HCT116 (cell line): ENCODE data around the gene MUTYH.

Source experiments
- CBX3 ChIP-seq: IDR thresholded peaks from 2 replicates; pipeline ENCODE4 v1.6.1; 2012; ENCODE audit warnings: low read depth
- CEBPB ChIP-seq: IDR thresholded peaks from 2 replicates; pipeline ENCODE4 v1.6.1; 2012; ENCODE audit warnings: low read depth
- ELF1 ChIP-seq: IDR thresholded peaks from 2 replicates; pipeline ENCODE4 v1.6.1; 2012; ENCODE audit warnings: low read depth, borderline replicate concordance
- EZH2 ChIP-seq: fragments of 200-600 bp; sonication (generic); IDR thresholded peaks from 2 replicates; pipeline ENCODE4 v1.6.1; 2017; ENCODE audit warnings: antibody characterized with exemption, mixed run types
- EZH2phosphoT487 ChIP-seq: fragments of 200-600 bp; IDR thresholded peaks from 2 replicates; pipeline ENCODE4 v1.6.1; 2018; ENCODE audit warnings: antibody characterized with exemption, borderline replicate concordance
- POLR2A ChIP-seq: IDR thresholded peaks from 2 replicates; pipeline ENCODE4 v1.7.0; 2011; ENCODE audit warnings: borderline replicate concordance; ENCODE audit not compliant: insufficient read depth, insufficient read length; ENCODE audit errors: extremely low read depth
- POLR2AphosphoS5 ChIP-seq: IDR thresholded peaks from 2 replicates; pipeline ENCODE4 v1.6.1; 2011; ENCODE audit warnings: mild to moderate bottlenecking, low read depth, low read length, moderate library complexity
- RAD21 ChIP-seq: IDR thresholded peaks from 2 replicates; pipeline ENCODE4 v1.6.1; 2012; ENCODE audit warnings: low read depth, mild to moderate bottlenecking
- SIN3A ChIP-seq: IDR thresholded peaks from 2 replicates; pipeline ENCODE4 v1.6.1; 2012; ENCODE audit warnings: low read depth
- SP1 ChIP-seq: IDR thresholded peaks from 2 replicates; pipeline ENCODE4 v1.6.1; 2012; ENCODE audit warnings: low read depth
- ZFX ChIP-seq: fragments of 450-650 bp; IDR thresholded peaks from 2 replicates; pipeline ENCODE4 v1.6.1; 2017
- TF ChIP-seq, protein P1 (sequence below), 3 experiments: fragments of 200-600 bp in 1 of 3; sonication (generic) in 1 of 3; IDR thresholded peaks in 2 of 3; conservative IDR thresholded peaks in 1 of 3; 2 replicates each; pipeline ENCODE4 v1.5.1; 2012 to 2017; ENCODE audit warnings: low read depth in 2 of 3, low read length in 2 of 3, antibody characterized with exemption in 1 of 3, borderline replicate concordance in 1 of 3, control low read depth in 1 of 3, mild to moderate bottlenecking in 1 of 3, mixed read lengths in 1 of 3, mixed run types in 1 of 3, moderate library complexity in 1 of 3; ENCODE audit not compliant: insufficient read depth in 1 of 3
- TF ChIP-seq, protein P2 (sequence below): IDR thresholded peaks from 2 replicates; pipeline ENCODE4 v1.6.1; 2012

- no peak for TF ChIP-seq RAD21
- TF ChIP-seq POLR2A = no peak
- TF ChIP-seq, protein P1, sequence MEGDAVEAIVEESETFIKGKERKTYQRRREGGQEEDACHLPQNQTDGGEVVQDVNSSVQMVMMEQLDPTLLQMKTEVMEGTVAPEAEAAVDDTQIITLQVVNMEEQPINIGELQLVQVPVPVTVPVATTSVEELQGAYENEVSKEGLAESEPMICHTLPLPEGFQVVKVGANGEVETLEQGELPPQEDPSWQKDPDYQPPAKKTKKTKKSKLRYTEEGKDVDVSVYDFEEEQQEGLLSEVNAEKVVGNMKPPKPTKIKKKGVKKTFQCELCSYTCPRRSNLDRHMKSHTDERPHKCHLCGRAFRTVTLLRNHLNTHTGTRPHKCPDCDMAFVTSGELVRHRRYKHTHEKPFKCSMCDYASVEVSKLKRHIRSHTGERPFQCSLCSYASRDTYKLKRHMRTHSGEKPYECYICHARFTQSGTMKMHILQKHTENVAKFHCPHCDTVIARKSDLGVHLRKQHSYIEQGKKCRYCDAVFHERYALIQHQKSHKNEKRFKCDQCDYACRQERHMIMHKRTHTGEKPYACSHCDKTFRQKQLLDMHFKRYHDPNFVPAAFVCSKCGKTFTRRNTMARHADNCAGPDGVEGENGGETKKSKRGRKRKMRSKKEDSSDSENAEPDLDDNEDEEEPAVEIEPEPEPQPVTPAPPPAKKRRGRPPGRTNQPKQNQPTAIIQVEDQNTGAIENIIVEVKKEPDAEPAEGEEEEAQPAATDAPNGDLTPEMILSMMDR (IDR thresholded peaks at IDR 0.05 in 2 of 3, conservative IDR thresholded peaks at IDR 0.05 in 1 of 3; ENCODE audit: borderline replicate concordance in 1 of 3, insufficient read depth in 1 of 3, low read depth in 2 of 3, low read length in 2 of 3) = no peak
- TF ChIP-seq ELF1 = no peak
- TF ChIP-seq POLR2AphosphoS5 = no peak
- TF ChIP-seq EZH2phosphoT487 = no peak
- no peak for TF ChIP-seq CBX3
- TF ChIP-seq ZFX = no peak
- no peak for TF ChIP-seq EZH2
- no peak for TF ChIP-seq CEBPB
- TF ChIP-seq, protein P2, sequence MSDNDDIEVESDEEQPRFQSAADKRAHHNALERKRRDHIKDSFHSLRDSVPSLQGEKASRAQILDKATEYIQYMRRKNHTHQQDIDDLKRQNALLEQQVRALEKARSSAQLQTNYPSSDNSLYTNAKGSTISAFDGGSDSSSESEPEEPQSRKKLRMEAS = no peak
- TF ChIP-seq SP1 = no peak
- no peak for TF ChIP-seq SIN3A
Measured at GRCh38 chr1:45299296-45299695, 40.9 kb downstream of the MUTYH start.
